Measurements from ENCODE around the gene ATP2A3. TPM values are rescaled to one million over a fixed set of nuclear protein-coding genes. Genes with fewer than 3 reads are reported as not detected.

Gene ATP2A3
- total and polyA plus RNA-seq, 8 donors, result 17.8 to 67.7 (median 42.3) TPM

DNA sequence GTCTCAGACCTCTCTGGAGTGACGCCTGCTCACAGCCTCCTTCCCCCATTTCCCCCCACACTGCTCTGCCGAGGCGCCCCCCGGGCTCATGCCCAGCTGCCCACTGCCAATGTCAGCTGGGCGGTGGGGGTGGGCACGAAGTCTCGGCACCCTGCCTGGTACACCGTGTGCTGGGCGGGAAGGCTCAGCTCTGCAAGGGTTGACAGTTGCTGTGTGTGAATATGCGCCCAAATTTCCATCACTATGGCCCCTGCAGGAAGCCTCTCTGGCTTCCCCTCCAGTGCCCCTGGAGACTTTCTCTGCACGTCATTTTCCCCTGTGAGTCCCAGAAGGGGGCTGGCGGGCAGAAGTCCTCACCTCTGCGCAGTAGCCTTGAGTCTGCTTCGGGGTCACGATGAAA lies 59.7 kb downstream of the ATP2A3 start:
- Histone ChIP-seq H3K9me3 (no peaks in the 10 kb centered on the region), H3K27me3 (no peaks in the 10 kb centered on the region), H3K27ac (peak overlapping the region; percentile 74 to 94 (median 90)), H3K4me1 (peaks cover 0 to 16% (median 14%) of the 10 kb centered on the region in 3 donors), H3K4me3 (peak overlapping the region in 3 of 4 donors; percentile 26 to 38 (median 36)), H3K36me3 (no peaks in the 10 kb centered on the region)
- FAIRE-seq (no peak), DNase-seq (peak in 4 of 6 donors; percentile 44 to 82 (median 63)), ATAC-seq (peak; percentile 13 to 42 (median 26))
- intact Hi-C loops (cut with DNase I), result no loop called here
- TF ChIP-seq, protein P1, sequence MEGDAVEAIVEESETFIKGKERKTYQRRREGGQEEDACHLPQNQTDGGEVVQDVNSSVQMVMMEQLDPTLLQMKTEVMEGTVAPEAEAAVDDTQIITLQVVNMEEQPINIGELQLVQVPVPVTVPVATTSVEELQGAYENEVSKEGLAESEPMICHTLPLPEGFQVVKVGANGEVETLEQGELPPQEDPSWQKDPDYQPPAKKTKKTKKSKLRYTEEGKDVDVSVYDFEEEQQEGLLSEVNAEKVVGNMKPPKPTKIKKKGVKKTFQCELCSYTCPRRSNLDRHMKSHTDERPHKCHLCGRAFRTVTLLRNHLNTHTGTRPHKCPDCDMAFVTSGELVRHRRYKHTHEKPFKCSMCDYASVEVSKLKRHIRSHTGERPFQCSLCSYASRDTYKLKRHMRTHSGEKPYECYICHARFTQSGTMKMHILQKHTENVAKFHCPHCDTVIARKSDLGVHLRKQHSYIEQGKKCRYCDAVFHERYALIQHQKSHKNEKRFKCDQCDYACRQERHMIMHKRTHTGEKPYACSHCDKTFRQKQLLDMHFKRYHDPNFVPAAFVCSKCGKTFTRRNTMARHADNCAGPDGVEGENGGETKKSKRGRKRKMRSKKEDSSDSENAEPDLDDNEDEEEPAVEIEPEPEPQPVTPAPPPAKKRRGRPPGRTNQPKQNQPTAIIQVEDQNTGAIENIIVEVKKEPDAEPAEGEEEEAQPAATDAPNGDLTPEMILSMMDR (IDR thresholded peaks at IDR 0.05), result no peak
- 32 to 44% methylated on average over 14 to 15 of the region's 15 CpGs for WGBS, 2 donors

- intact Hi-C loops (cut with DNase I), result no loop called here
- 30 to 44% methylated on average over 21 of the region's 21 CpGs for WGBS, 2 donors
Observed at GRCh38 chr17:3903881-3904290, 60.4 kb downstream of the ATP2A3 start.

DNA sequence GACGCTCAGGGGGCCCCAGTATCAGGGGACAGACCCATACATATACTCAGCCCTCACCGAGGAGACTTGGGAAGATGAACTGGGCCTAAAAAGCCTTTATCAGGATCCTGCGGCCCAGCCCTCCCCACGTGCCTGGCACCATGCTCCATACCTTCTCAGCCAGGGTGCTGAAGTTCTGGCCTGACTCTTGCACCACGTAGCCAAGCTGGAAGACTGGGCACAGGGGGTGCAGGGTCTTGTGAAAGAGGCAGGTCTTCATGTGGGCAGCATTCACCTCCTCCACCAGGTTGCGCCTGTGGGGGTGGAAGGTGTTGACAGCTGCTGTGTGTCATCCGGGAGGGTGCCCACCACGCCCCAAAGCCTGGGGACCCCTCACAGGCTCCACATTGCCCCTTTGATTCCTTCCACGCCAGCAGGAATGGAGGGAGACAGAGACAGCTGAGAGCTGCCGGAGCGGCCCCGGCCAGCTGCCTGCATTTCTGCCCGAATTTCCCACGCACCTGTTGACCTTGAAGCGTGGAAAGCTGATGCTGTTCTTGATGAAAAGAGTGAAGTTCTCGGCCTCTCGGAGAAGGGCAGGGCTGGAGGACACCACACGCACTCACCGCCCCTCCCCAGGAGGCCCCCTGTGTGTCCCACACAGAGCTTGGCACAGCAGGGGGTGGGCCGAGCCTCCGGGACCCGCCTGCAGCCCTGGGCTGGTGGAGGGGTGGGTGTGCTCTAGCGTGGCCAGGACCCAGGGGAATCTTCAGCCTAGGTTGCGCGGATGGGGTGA lies 61.0 kb downstream of the ATP2A3 start:
- Histone ChIP-seq H3K9me3 (no peaks in the 10 kb centered on the region), H3K27ac (peak overlapping the region; percentile 74 to 94 (median 90)), H3K27me3 (no peaks in the 10 kb centered on the region), H3K36me3 (no peaks in the 10 kb centered on the region), H3K4me1 (peaks cover 0 to 16% (median 14%) of the 10 kb centered on the region in 3 donors), H3K4me3 (peak overlapping the region; percentile 5 to 38 (median 25))
- intact Hi-C loops (cut with DNase I), result no loop called here
- ATAC-seq, result peak; percentile 24 to 49 (median 40)
- FAIRE-seq, result no peak
- 30 to 36% methylated on average over 25 of the region's 25 CpGs for WGBS, 2 donors
- peak in 5 of 6 donors; percentile 72 to 80 (median 78) for DNase-seq
- TF ChIP-seq, protein P1 (IDR thresholded peaks at IDR 0.05), result no peak

More at GRCh38 chr17:3903881-3904290, 60.4 kb downstream of the ATP2A3 start:
- FAIRE-seq, result no peak
- Histone ChIP-seq H3K9me3 (no peaks in the 10 kb centered on the region), H3K4me3 (peak overlapping the region; percentile 5 to 38 (median 31)), H3K27ac (peak overlapping the region; percentile 74 to 94 (median 90)), H3K27me3 (no peaks in the 10 kb centered on the region), H3K36me3 (no peaks in the 10 kb centered on the region), H3K4me1 (peaks cover 0 to 16% (median 14%) of the 10 kb centered on the region in 3 donors)
- TF ChIP-seq, protein P1 (IDR thresholded peaks at IDR 0.05), result no peak
- ATAC-seq, result peak; percentile 67 to 71 (median 70)
- peak; percentile 75 to 92 (median 85) for DNase-seq

DNA sequence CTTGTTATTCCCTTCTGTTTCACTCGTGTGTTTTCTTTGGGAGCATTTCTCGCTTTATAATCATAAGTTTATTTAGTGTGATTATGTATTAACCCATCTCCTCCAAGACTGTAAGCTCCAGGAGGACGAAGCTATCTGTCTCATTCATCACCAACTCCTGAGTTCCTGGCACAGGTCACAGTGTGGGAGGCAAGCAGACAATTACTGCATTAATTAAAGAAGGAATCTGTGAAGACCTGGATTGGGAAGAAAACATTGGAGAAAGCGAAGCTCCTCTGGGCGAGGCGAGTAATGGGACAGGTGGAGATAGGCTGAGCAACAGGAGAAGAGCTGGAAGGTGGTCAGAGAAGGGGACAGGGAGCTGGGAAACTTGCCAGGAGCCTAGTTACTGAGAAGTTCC lies 63.6 kb downstream of the ATP2A3 start:
- Histone ChIP-seq H3K4me1 (peaks cover 10 to 23% (median 22%) of the 10 kb centered on the region in 3 donors), H3K27me3 (no peaks in the 10 kb centered on the region), H3K27ac (no peak overlapping the region), H3K4me3 (no peak overlapping the region), H3K36me3 (no peaks in the 10 kb centered on the region), H3K9me3 (no peaks in the 10 kb centered on the region)
- TF ChIP-seq, protein P1 (IDR thresholded peaks at IDR 0.05), result no peak
- WGBS, 2 donors, result 33 to 37% methylated on average over 6 of the region's 6 CpGs
- no peak for ATAC-seq
- DNase-seq, result no peak
- FAIRE-seq, result no peak
- intact Hi-C loops (cut with DNase I), result no loop called here

- peak in 2 of 6 donors; percentile 26 to 58 for DNase-seq
- Histone ChIP-seq H3K27ac (no peak overlapping the region), H3K4me3 (no peak overlapping the region), H3K4me1 (peaks cover 28 to 43% (median 34%) of the 10 kb centered on the region in 3 donors), H3K9me3 (no peaks in the 10 kb centered on the region), H3K36me3 (no peaks in the 10 kb centered on the region), H3K27me3 (no peaks in the 10 kb centered on the region)
- no peak for FAIRE-seq
- intact Hi-C loops (cut with DNase I), result no loop called here
- WGBS, 2 donors, result 92 to 95% methylated on average over 9 to 12 of the region's 12 CpGs
- ATAC-seq, result no peak
- TF ChIP-seq, protein P1 (IDR thresholded peaks at IDR 0.05), result no peak
Observed at GRCh38 chr17:3897731-3898130, 66.5 kb downstream of the ATP2A3 start.
